GM12891 (cell line): ENCODE results near the gene THUMPD1.
"Not testable (repeated sequence)": the region's sequence is repeated elsewhere in the genome, so short reads cannot be mapped to it uniquely, and the experiment has no call there.

Experiments
- DNase-seq: peaks from one replicate; pipeline ENCODE4 v3.0.0; 2011; ENCODE audit warnings: low spot score; ENCODE audit not compliant: insufficient read length
- FAIRE-seq: peaks from 2 replicates; lab custom pipeline; 2011; peaks lifted over from hg19 to GRCh38; lab: Jason Lieb, UNC
- PAX5 ChIP-seq: IDR thresholded peaks from 2 replicates; pipeline ENCODE4 v1.6.1; 2011; ENCODE audit warnings: low read length, moderate library complexity, mild to moderate bottlenecking; ENCODE audit not compliant: insufficient read depth, severe bottlenecking
- POLR2A ChIP-seq: IDR thresholded peaks from 2 replicates; pipeline ENCODE4 v1.6.1; 2011; ENCODE audit warnings: low read depth, low read length, control low read depth
- POLR2AphosphoS5 ChIP-seq: IDR thresholded peaks from 2 replicates; pipeline ENCODE4 v1.6.1; 2011; ENCODE audit warnings: low read depth, low read length, control low read depth
- POU2F2 ChIP-seq: IDR thresholded peaks from 2 replicates; pipeline ENCODE4 v1.6.1; 2011; ENCODE audit warnings: low read depth, mild to moderate bottlenecking, control low read depth, low read length, moderate library complexity
- SPI1 ChIP-seq: IDR thresholded peaks from 2 replicates; pipeline ENCODE4 v1.6.1; 2011; ENCODE audit warnings: low read depth, low read length, control low read depth
- TAF1 ChIP-seq: IDR thresholded peaks from 2 replicates; pipeline ENCODE4 v1.6.1; 2011; ENCODE audit warnings: low read depth, low read length, control low read depth

The THUMPD1 gene

GRCh38 chr16:20734056-20734455, 7.6 kb downstream of the THUMPD1 start:
- DNase-seq (no peak), FAIRE-seq (no peak)
- TF ChIP-seq POLR2AphosphoS5 (no peak), PAX5 (no peak), TAF1 (no peak), POLR2A (no peak), POU2F2 (no peak), SPI1 (no peak)

DNA sequence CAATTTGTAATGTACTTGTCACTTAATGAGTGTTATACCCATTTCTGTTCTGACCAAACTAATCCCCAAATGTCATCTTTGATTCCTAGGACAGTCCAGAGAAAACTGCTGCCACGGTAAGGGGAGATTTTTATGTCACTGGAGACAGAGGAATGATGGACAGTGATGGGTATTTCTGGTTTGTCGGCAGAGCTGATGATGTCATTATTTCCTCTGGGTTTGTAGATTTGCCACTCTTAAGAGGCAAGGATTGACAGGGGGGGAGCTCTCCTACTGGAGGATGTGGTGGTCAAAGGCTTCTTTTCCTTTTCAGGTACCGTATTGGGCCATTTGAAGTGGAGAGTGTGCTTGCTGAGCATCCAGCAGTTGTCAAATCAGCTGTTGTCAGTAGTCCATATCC, 12.5 kb downstream of the THUMPD1 start:
- DNase-seq (no peak), FAIRE-seq (no peak)
- TF ChIP-seq POLR2A (no peak), TAF1 (no peak), POLR2AphosphoS5 (no peak), PAX5 (no peak), SPI1 (no peak), POU2F2 (no peak)

GRCh38 chr16:20727181-20727580, 14.4 kb downstream of the THUMPD1 start:
- no peak for TF ChIP-seq POLR2A
- no peak for TF ChIP-seq POU2F2
- no peak for TF ChIP-seq TAF1
- TF ChIP-seq SPI1, result no peak
- no peak for TF ChIP-seq PAX5
- TF ChIP-seq POLR2AphosphoS5, result no peak
- FAIRE-seq, result no peak
- no peak for DNase-seq

GRCh38 chr16:20726661-20727060, 15.0 kb downstream of the THUMPD1 start:
- DNase-seq (no peak), FAIRE-seq (no peak)
- TF ChIP-seq POU2F2, result no peak
- no peak for TF ChIP-seq SPI1
- TF ChIP-seq POLR2AphosphoS5, result no peak
- TF ChIP-seq POLR2A, result no peak
- TF ChIP-seq TAF1, result no peak
- no peak for TF ChIP-seq PAX5

- FAIRE-seq (no peak), DNase-seq (no peak)
- no peak for TF ChIP-seq PAX5
- no peak for TF ChIP-seq POU2F2
- TF ChIP-seq POLR2AphosphoS5, result no peak
- no peak for TF ChIP-seq TAF1
- no peak for TF ChIP-seq SPI1
- no peak for TF ChIP-seq POLR2A
Observed at GRCh38 chr16:20720251-20720650, 21.4 kb downstream of the THUMPD1 start.

DNA sequence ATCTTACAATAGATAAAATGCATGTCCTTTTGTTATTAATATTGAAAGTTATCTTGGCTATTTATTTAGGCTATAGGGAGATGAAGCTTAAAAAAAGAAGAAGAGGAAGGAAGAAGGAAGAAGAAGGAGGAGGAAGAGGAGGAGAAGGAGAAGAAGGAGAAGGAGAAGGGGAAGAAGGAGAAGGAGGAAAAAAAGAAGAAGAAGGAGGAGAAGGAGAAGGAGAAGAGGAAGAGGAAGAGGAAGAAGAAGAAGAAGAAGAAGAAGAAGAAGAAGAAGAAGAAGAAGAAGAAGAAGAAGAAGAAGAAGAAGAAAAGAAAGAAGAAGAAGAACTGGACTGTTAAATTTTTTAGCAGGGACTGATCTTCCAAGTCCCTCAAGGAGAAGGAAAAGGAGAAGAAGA, 23.9 kb downstream of the THUMPD1 start:
- not testable (repeated sequence) for DNase-seq, FAIRE-seq

GRCh38 chr16:20711277-20711911, 30.2 kb downstream of the THUMPD1 start:
- DNase-seq (no peak), FAIRE-seq (no peak)
- TF ChIP-seq POLR2AphosphoS5 (no peak), PAX5 (no peak), SPI1 (no peak), TAF1 (no peak), POU2F2 (no peak), POLR2A (no peak)

DNA sequence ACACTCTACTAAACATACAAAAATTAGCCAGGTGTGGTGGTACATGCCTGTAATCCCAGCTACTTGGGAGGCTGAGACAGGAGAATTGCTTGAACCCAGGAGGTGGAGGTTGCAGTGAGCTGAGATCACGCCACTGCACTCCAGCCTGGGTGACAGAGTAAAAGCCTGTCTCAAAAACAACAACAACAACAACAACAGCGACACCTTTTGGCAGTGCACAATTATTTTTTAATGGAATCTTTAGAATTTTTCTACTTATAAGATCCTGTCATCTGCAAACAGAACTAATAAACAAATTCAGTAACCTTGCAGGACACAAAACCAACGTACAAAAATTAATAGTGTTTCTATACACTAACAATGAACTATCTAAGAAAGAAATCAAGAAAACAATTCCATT, 33.5 kb downstream of the THUMPD1 start:
- DNase-seq, FAIRE-seq: not testable (repeated sequence)

GRCh38 chr16:20707461-20707860, 34.2 kb downstream of the THUMPD1 start:
- FAIRE-seq, result no peak
- TF ChIP-seq POU2F2 (no peak), TAF1 (no peak), POLR2A (no peak), POLR2AphosphoS5 (no peak), PAX5 (no peak), SPI1 (no peak)
- DNase-seq, result no peak

- DNase-seq, FAIRE-seq: not testable (repeated sequence)
Observed at GRCh38 chr16:20705972-20706371, 35.6 kb downstream of the THUMPD1 start.
